H54 (cell line): Measurements from ENCODE around the gene TAS1R3.
"Not testable (repeated sequence)": the region's sequence is repeated elsewhere in the genome, so short reads cannot be mapped to it uniquely, and the experiment has no call there.

Source experiments
- DNase-seq: peaks from one replicate; pipeline ENCODE4 v3.0.0; 2011; ENCODE audit warnings: low spot score, mixed read lengths; ENCODE audit not compliant: insufficient read length
- FAIRE-seq: peaks from 3 replicates; lab custom pipeline; 2011; peaks lifted over from hg19 to GRCh38; lab: Jason Lieb, UNC
- POLR2A ChIP-seq: IDR thresholded peaks from 2 replicates; pipeline ENCODE4 v1.6.1; 2011; ENCODE audit warnings: low read depth, mild to moderate bottlenecking, low read length

Gene TAS1R3

GRCh38 chr1:1358433-1359271, 27.6 kb downstream of the TAS1R3 start, which contains the start of gene MXRA8:
Gene MXRA8, minus strand, starts transcription at chr1:1358555. Its CDS starts 51 bp downstream, at chr1:1358504.
- FAIRE-seq (no peak), DNase-seq (no peak)
- no peak for TF ChIP-seq POLR2A

- FAIRE-seq (no peak), DNase-seq (no peak)
- TF ChIP-seq POLR2A: no peak
These were observed 28.2 kb downstream of the TAS1R3 start for GRCh38 chr1:1359308-1359663.

- no peak for TF ChIP-seq POLR2A
- DNase-seq (no peak), FAIRE-seq (no peak)
These were observed 28.8 kb downstream of the TAS1R3 start for GRCh38 chr1:1359664-1360468.

GRCh38 chr1:1360506-1361169, 29.6 kb downstream of the TAS1R3 start:
- peak; percentile 18; the same call in 1 of the 2 replicates for TF ChIP-seq POLR2A
- DNase-seq: peak; percentile 92
- FAIRE-seq: peak; percentile 88

GRCh38 chr1:1361233-1361981, 30.3 kb downstream of the TAS1R3 start:
- TF ChIP-seq POLR2A: no peak
- FAIRE-seq: no peak
- DNase-seq: no peak

GRCh38 chr1:1361982-1362423, 30.9 kb downstream of the TAS1R3 start:
- DNase-seq (no peak), FAIRE-seq (no peak)
- no peak for TF ChIP-seq POLR2A

- FAIRE-seq: no peak
- TF ChIP-seq POLR2A: no peak
- no peak for DNase-seq
These were observed 33.2 kb downstream of the TAS1R3 start for GRCh38 chr1:1364266-1364665.

GRCh38 chr1:1365875-1366698, 35.0 kb downstream of the TAS1R3 start:
- no peak for TF ChIP-seq POLR2A
- no peak for DNase-seq
- FAIRE-seq: no peak

GRCh38 chr1:1366699-1367066, 35.6 kb downstream of the TAS1R3 start:
- TF ChIP-seq POLR2A: no peak
- FAIRE-seq (no peak), DNase-seq (no peak)

GRCh38 chr1:1367315-1367714, 36.2 kb downstream of the TAS1R3 start:
- no peak for TF ChIP-seq POLR2A
- no peak for DNase-seq
- no peak for FAIRE-seq

GRCh38 chr1:1370094-1370493, 39.0 kb downstream of the TAS1R3 start:
- not testable (repeated sequence) for DNase-seq, FAIRE-seq

- TF ChIP-seq POLR2A: no peak
- FAIRE-seq (no peak), DNase-seq (no peak)
These were observed 39.8 kb downstream of the TAS1R3 start for GRCh38 chr1:1370771-1371300.
